Measurements from ENCODE around the gene EHF.
"Not testable (repeated sequence)": the region's sequence is repeated elsewhere in the genome, so short reads cannot be mapped to it uniquely, and the experiment has no call there.

Gene EHF

DNA sequence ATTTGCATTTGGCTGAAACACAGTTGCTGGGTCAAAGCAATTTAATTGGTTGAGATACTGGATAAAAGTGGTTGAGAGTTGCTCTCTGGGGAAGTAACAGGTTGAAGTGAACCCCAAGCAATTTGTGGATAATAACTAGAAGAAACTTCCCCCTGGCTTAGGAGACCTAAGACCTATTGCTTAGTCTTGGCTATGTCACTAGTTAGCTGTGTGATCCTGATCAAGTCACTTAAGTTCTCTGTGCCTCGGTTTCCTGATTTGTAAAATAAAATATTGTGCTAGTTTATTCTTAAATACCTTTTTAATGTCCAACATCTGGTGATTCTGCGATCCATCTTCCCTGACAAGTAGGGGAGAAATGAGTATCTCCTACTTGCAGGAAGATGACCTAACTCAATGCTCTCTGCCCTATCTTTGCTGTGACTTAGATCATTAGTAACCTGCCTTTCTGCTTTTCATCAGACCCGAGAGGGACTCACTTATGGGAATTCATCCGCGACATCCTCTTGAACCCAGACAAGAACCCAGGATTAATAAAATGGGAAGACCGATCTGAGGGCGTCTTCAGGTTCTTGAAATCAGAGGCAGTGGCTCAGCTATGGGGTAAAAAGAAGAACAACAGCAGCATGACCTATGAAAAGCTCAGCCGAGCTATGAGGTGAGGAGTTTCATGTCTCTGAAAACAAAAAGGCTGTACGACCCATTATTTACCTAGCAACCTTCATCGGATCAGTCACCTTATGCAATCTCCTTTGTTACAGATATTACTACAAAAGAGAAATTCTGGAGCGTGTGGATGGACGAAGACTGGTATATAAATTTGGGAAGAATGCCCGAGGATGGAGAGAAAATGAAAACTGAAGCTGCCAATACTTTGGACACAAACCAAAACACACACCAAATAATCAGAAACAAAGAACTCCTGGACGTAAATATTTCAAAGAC lies 37.5 kb downstream of the EHF start:
- in situ Hi-C loops (cut with HindIII; ENCODE audit: low sequenced_read_pairs): no loop called here

DNA sequence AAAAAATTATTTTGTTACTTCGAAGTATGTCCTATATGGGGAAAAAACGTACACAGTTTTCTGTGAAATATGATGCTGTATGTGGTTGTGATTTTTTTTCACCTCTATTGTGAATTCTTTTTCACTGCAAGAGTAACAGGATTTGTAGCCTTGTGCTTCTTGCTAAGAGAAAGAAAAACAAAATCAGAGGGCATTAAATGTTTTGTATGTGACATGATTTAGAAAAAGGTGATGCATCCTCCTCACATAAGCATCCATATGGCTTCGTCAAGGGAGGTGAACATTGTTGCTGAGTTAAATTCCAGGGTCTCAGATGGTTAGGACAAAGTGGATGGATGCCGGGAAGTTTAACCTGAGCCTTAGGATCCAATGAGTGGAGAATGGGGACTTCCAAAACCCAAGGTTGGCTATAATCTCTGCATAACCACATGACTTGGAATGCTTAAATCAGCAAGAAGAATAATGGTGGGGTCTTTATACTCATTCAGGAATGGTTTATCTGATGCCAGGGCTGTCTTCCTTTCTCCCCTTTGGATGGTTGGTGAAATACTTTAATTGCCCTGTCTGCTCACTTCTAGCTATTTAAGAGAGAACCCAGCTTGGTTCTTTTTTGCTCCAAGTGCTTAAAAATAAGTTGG lies 38.3 kb downstream of the EHF start:
- in situ Hi-C loops (cut with HindIII; ENCODE audit: low sequenced_read_pairs): no loop called here

DNA sequence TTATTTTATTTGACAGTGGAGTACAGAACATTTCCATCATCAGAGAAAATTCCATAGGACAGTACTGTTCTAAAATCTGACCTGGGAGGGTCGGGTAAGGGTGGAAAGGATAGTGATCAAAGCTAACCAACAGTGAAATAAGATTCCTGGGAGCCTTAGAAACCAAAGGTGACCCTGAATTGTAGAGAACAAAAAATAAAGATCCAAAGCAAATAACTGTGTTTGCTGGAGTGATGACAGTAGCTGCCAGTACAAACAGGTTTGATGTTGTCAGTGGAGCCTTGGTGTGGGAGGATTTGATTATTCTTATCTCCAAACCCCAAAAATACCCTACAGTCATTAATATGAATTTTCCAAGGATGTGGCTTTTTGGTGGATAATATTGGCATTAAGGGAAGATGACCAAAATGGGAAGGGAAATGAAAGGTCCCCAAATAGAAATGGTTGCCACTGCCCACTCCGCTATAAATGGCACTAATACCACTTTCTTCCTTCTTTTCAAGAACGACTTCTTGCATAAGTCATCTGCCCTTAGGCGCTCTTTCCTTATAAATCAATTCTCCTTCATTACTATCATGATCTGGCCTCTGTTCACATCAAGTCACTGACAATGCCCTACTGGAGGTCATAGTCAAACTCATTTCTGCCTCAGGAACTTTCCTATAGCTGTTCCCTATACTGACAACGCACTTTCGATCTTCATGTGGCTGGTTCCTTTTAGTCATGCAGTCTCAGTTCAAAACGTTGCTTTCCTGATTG lies 44.4 kb downstream of the EHF start:
- in situ Hi-C loops (cut with HindIII; ENCODE audit: low sequenced_read_pairs): no loop called here

DNA sequence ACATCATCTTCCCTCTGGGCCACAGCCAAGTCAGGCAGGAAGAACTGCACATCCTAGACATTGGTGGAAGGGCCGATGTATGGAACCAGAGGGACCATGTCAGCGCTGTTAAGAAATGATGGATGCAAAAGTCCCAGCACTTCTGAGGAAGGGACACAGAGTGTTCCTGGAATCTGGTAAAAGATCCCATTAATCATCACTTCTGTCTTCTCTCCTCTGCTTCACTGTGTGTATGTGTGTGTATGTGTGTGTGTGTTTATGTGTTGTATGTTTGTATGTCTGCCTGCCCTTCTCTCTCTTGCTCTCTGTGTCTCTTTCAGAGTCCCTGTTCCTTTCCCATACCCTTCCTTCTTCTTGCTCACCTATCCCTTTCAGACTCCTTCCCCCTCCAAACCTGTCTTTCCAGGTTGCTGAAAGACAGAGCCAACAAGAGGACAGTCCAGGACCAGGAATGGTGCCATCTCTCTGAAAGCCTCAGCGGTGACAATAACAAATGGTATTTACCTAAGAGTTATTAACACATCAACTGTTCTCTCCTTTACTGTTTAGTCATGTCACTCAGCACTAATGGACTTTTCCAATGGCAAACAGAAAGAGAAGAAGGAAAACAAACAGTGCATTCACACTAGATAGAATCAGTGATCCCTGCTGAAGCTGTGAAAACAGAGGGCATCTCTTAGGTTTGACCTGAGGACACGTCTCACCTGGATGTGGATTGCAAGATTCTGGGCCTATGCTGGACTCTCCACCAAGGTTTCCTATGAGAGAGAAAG lies 47.1 kb downstream of the EHF start:
- in situ Hi-C loops (cut with HindIII; ENCODE audit: low sequenced_read_pairs): no loop called here

DNA sequence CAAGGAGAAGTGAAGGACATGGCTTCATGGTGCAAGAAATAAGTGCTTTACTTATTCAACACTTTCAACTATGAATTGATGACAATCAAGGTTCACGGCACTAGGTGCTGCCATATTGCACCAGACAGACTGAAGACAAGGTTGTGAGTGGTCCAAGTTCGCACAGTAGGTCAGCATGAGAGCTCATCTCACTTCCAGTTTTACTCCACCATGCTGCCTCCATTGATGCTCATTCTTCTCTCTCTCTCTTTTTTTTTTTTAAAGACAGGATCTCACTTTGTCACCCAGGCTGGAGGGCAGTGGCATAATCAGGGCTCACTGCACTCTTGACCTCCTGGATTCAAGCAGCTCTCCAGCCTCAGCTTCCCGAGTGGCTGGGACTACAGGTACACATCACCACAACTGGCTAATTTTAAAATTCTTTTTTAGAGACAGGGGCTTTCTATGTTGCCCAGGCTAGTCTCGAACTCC lies 47.7 kb downstream of the EHF start:
- in situ Hi-C loops (cut with HindIII; ENCODE audit: low sequenced_read_pairs): no loop called here

DNA sequence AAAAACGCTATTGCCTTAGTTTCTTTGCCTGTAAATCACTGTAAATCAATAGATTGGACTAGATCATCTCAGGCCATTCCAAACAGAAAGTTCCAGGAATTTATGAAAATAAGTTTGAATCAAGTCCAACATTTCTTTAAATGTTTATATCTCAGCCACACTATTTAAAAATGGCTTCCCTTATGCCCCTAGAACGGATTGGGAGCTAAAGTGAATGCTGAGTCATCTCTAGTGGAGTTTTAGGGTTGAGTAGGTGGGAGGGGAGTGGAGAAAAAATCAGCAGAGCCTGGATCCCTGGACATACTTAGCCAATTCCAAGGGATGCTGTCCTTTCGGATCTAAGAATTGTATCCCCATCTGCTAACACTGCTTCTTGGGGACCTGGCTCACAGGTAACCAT lies 48.6 kb downstream of the EHF start:
- in situ Hi-C loops (cut with HindIII; ENCODE audit: low sequenced_read_pairs): no loop called here

DNA sequence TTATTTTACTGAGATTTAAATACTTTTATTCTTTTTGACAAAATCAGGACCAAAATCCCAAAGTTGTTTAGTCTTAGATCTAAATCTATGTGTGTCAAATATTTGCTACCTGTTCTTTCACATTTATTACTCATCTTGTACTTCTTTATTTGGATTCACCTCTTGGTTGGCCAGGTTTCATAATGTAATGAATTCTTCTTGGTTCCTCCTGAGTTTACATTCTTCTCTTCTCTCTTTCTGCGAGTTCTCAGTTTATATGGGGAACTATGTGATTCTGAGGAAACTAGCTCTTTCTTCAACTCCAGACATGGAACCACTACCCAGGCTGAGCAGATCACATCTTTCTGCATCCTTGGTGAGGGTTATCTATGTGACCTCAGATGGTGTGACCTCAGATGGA lies 50.2 kb downstream of the EHF start:
- in situ Hi-C loops (cut with HindIII; ENCODE audit: low sequenced_read_pairs): no loop called here

DNA sequence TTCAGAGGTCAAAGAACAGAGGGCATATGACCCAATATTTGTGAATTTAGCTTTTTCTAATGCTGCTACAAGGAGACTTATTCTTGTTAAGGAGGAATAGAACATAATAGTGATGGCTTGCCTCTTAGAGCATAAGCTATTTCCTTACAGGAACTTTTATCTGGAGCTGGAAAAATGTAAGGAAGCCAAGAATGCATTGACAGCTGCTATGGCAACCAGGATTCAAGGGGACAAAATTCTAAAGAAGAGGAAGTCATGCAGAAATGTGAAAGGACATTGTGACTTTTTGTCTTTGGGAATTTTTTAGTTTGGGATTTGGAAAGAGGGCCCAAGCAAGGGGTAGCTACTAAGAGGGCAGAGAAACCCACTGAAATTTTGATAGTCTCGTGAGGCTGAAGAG lies 51.1 kb downstream of the EHF start:
- in situ Hi-C loops (cut with HindIII; ENCODE audit: low sequenced_read_pairs): no loop called here

DNA sequence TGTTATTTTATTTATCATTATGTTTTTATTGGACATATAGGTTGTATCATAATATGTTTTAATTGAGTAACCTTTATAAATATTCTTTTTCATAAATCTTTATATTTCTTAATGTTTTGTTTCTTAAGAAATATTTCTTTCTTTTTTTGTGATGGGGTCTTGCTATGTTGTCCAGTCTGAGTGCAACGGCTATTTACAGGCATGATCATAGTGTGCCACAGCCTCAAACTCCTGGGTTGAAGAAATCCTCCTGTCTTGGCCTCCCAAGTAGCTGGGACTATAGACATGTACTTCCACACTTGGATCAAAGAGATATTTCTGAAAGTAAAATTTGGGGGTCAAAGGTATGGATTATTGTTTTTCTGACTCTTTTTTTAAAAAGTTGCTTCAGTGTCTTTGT lies 53.1 kb downstream of the EHF start:
- in situ Hi-C loops (cut with HindIII; ENCODE audit: low sequenced_read_pairs): no loop called here

DNA sequence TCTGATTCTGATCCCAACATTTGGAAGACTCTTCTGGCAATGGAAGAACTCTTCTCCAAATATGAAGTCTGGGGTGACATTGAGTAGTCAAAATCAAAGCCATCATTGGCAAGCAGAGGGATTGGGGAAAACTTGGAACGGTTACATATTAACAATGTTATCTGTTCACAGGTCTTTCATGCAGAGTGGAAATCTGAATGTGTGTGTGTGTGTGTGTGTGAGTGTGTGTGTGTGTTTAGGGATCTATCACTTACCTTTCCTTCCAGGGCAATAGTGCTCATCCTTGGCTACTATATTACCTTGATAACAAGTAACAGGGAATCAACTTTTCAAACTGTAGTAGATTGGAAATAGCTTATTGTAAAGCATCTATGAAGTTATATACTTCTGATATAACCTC lies 55.3 kb downstream of the EHF start:
- in situ Hi-C loops (cut with HindIII; ENCODE audit: low sequenced_read_pairs): no loop called here

DNA sequence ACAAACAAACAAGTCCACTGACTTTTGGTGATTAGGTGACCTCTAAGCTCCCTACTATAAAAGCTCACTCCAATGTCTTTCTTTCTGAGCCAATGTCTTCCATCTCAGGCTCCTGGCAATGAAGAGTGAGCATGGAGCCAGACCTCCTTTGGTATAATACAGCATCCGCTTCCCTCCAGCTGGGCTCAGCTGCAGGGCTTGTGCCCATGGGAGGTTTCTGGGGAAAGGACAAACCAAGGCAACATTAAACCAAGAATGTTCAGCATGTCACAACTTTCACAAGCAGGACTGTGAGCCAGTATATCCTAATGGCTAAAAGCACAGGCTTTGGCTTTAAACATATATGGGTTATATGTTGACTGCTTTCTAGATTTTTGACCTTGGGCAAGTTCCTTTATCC lies 58.8 kb downstream of the EHF start:
- in situ Hi-C loops (cut with HindIII; ENCODE audit: low sequenced_read_pairs): no loop called here

DNA sequence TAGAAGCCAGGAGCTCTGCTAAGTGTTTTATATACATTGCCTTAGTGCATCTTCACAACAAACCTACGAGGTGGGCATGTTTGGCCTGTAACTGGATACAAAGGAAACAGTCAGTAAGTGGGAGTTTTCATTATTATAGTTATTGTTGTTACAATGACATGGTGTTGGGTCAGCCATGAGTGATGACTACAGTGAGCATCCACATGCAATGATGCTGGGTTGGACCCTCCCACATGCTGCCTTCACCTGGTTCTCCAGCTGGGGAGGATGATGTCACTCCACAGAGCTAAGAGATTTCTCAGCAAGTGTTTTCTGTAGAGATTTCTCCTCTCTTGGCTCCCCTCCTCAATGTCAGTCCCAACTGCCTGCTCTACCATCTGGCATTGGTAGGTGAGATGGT lies 59.3 kb downstream of the EHF start:
- in situ Hi-C loops (cut with HindIII; ENCODE audit: low sequenced_read_pairs): no loop called here

DNA sequence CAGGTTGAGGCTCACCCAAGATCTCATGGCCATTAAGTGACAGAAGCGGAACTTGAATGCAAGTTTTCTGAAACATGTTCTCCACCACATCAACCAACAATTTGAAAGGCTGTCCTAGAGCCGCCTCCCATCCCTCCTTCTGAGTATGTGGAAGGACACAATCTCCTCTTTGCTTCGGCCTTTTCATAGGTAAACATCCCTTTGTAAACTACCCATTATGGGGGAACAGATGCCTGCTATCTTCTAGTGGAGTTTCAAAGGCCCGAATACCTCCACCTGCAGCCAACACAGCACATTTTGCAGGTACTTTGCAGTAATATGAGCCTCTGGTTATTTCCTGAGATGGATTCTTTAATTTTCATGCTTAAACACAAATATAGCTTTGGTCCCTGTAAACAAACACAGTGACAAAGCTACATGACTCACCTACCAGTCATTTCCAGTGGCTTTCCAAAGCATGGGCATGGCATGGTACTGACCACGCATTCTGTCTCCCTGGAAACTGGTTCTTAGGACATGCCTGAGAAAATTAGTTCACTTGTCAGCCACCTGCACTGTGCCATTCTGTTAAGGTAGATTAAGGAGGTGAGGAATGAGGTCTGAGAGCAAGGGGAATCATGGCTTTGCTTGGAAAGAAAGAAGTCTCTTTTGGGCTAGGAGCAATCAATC lies 60.2 kb downstream of the EHF start:
- in situ Hi-C loops (cut with HindIII; ENCODE audit: low sequenced_read_pairs): no loop called here

DNA sequence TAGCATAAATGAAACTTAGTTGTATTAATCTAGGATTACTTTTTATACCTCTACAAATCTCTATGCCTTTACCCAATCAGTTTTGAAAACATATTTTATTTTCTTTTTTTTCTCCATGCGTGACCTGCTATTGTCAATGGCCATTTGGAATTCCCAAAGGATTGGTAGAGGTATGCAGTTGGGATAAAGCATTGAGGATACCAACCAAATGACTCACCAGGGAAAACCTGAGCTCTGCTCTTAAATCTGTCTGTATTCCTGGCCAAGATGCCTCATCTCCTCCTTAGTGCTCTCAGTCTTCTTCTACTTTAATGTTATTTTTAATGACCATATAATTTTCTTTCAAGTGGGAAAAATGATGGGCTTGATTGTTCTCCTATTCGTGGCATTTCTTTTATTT lies 61.9 kb downstream of the EHF start:
- in situ Hi-C loops (cut with HindIII; ENCODE audit: low sequenced_read_pairs): no loop called here

DNA sequence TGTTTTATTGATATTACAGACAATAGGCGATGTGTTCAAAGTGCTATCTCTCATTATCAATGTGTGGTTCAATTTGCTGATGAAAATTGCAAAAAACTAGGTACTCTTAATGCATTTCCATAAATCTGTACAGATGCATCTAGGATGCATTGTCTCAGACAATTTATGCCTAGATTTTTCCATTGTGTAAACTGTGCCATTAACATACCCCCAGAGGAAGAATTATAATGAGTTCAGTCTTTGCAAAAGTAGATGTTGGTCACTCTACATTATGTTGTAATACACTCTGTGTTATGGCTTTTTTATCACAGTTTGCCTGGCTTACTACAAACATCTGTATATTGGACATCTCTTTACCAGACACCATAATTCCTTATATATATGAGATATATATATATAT lies 62.5 kb downstream of the EHF start:
- in situ Hi-C loops (cut with HindIII; ENCODE audit: low sequenced_read_pairs): no loop called here

DNA sequence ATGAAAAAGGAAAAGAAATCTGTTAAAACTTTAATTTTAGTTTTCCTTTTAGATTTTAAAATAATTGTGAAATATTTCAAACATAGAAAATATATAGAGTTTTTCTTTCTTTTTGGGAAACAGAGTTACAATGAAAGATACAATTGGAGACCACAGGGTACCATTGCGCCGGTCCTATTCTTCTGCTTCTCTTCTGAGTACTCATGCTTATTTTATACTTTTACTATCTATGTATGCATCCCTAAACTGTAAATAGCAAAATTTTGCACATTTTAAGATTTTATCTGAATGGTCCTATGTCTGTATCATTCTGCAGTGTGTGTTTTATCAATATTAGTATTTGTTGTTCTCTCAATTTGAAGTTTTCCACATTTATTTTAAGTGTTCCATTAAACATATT lies 65.0 kb downstream of the EHF start:
- in situ Hi-C loops (cut with HindIII; ENCODE audit: low sequenced_read_pairs): no loop called here

DNA sequence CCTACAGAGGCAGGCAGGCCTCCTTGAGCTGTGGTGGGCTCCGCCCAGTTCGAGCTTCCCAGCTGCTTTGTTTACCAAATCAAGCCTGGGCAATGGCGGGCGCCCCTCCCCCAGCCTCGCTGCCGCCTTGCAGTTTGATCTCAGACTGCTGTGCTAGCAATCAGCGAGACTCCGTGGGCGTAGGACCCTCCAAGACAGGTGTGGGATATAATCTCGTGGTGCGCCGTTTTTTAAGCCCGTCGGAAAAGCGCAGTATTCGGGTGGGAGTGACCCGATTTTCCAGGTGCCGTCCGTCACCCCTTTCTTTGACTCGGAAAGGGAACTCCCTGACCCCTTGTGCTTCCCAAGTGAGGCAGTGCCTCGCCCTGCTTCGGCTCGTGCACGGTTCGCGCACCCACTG lies 71.4 kb downstream of the EHF start:
- in situ Hi-C loops (cut with HindIII; ENCODE audit: low sequenced_read_pairs): not testable (repeated sequence)

DNA sequence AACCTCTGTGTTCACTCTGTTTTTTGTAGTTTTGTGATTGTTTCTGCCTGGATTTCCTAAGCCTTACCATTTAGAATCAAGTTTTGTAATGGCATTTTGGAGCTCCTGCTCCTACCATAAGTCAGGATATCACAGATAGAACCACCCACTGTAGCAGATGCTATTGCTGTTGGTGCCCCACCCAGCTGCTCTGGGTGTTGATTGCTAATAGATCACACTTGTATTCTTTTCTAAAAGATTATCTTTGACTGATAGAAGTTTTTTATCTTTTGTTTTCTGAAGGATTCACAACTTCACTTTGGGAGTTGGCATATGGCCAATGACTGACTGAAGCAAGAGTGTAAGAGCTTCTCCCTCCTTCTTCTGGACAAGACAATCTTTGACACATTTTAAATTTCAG lies 76.0 kb downstream of the EHF start:
- in situ Hi-C loops (cut with HindIII; ENCODE audit: low sequenced_read_pairs): no loop called here

DNA sequence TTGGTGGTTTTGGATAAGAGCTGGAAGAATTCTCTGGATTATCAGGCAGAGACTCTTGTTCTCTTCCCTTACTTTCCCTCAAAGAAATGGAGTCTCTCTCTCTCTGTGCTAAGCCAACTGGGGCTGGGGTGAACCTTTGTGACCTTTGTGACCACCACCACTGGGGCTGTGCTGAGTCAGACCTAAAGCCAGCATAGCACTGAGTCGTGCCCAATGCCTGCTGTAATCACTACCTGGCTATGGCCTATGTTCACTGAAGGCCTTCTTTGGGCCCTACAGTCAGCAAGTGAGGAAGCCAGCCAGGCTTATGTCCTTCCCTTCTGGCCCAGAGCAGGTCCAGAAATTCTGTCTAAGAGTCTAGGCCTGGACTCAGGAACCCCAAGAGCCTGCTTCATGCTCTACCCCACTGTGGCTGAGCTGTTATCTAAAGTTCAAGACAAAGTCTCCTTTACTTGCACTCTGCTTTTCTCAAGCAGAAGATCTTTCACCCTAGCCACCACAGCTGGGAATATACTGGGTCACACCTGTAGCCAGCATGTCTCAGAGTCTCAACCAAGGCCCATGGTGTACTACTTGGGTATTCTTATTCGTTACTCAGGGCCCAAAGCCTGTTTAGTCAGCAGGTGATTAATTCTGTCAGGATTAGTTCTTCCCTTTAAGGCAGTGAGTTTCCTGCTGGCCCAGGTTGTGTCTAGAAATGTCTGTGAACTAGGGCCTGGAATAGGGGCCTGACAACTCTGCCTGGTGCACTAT lies 86.0 kb downstream of the EHF start:
- in situ Hi-C loops (cut with HindIII; ENCODE audit: low sequenced_read_pairs): no loop called here

DNA sequence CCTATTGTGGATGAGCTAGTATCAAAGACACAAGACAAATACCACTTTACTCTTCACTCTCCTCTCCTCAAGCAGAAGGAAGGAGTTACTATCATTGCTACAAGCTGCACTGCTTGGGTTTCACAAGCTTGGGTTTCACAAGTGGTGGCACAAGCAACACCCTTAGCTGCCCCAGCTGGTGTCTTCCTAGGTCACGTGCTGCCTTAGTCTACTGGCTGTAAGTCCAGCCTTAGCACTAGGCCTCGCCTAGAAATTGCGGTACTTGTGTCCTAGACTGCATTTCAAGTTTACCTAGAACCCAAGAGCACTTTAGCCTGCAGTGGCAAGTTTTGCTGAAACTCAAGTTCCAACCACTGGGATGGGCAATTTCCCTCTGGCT lies 86.6 kb downstream of the EHF start:
- in situ Hi-C loops (cut with HindIII; ENCODE audit: low sequenced_read_pairs): no loop called here

All from endothelial cell of hepatic sinusoid (primary cell).